GM12878 (cell line): ENCODE data around the gene LKAAEAR1.

Source experiments
- EZH2 ChIP-seq: IDR thresholded peaks from 2 replicates; pipeline ENCODE4 v1.6.1; 2012; ENCODE audit warnings: low read depth, mild to moderate bottlenecking, control low read depth, inconsistent platforms, low read length, borderline replicate concordance; ENCODE audit not compliant: control insufficient read depth
- NRF1 ChIP-seq: conservative IDR thresholded peaks from 2 replicates; pipeline ENCODE4 v1.6.1; 2011; ENCODE audit warnings: mild to moderate bottlenecking, low read depth, low read length, improper control_type of control experiment
- POLR2A ChIP-seq: IDR thresholded peaks from 2 replicates; pipeline ENCODE4 v1.6.1; 2011; ENCODE audit warnings: low read depth, mild to moderate bottlenecking, low read length
- POLR2AphosphoS5 ChIP-seq: IDR thresholded peaks from 2 replicates; pipeline ENCODE4 v1.6.1; 2011; ENCODE audit warnings: mild to moderate bottlenecking, low read length, inconsistent platforms
- RCOR1 ChIP-seq: conservative IDR thresholded peaks from 2 replicates; pipeline ENCODE4 v1.6.1; 2012; ENCODE audit warnings: low read depth, low read length, improper control_type of control experiment
- SMC3 ChIP-seq: IDR thresholded peaks from 2 replicates; pipeline ENCODE4 v1.6.1; 2011; ENCODE audit warnings: low read length, improper control_type of control experiment, borderline replicate concordance
- TAF1 ChIP-seq: IDR thresholded peaks from 2 replicates; pipeline ENCODE4 v1.6.1; 2011; ENCODE audit warnings: mild to moderate bottlenecking, low read depth, low read length, borderline replicate concordance
- TF ChIP-seq, protein P1 (sequence below): fragments of 450-650 bp; IDR thresholded peaks from 2 replicates; pipeline ENCODE4 v1.6.1; 2016; ENCODE audit warnings: mild to moderate bottlenecking
- TF ChIP-seq, protein P2 (sequence below): IDR thresholded peaks from 2 replicates; pipeline ENCODE4 v1.6.1; 2012; ENCODE audit warnings: improper control_type of control experiment, low read depth, low read length; ENCODE audit not compliant: insufficient replicate concordance
- TF ChIP-seq, protein P3 (sequence below): fragments of 450-650 bp; IDR thresholded peaks from 2 replicates; pipeline ENCODE4 v1.6.1; 2016; ENCODE audit warnings: mild to moderate bottlenecking
- TF ChIP-seq, protein P4 (sequence below), 3 experiments: IDR thresholded peaks in 2 of 3; conservative IDR thresholded peaks in 1 of 3; 2 replicates each; pipeline ENCODE4 v1.5.1; 2011; ENCODE audit warnings: low read depth in 3 of 3, low read length in 3 of 3, mild to moderate bottlenecking in 3 of 3, control low read depth in 2 of 3, moderate library complexity in 2 of 3, inconsistent platforms in 1 of 3, mixed read lengths in 1 of 3; ENCODE audit not compliant: control insufficient read depth in 2 of 3, insufficient read depth in 1 of 3; ENCODE audit errors: extremely low read depth in 1 of 3

DNA sequence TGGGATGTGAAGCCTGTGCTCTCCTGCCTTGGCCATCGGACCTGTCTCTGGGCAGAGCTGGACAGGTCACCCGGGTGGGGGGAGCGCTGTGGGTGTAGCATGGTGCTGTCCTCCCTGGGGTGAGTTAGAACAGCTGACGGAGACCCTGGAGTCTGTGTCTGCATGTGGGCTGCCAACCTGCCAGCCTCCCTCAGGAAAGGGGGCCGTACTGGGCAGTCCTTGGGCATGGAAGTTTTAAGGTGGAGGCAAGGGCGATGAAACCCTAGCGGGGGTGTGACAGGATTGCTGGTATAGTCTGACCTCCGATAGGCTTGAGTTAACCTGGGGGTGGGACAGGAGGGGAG is 37.2 kb downstream of the LKAAEAR1 start:
- TF ChIP-seq, protein P1, sequence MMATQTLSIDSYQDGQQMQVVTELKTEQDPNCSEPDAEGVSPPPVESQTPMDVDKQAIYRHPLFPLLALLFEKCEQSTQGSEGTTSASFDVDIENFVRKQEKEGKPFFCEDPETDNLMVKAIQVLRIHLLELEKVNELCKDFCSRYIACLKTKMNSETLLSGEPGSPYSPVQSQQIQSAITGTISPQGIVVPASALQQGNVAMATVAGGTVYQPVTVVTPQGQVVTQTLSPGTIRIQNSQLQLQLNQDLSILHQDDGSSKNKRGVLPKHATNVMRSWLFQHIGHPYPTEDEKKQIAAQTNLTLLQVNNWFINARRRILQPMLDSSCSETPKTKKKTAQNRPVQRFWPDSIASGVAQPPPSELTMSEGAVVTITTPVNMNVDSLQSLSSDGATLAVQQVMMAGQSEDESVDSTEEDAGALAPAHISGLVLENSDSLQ = no peak
- TF ChIP-seq TAF1 (no peak), SMC3 (no peak), NRF1 (no peak), POLR2A (no peak), POLR2AphosphoS5 (no peak), RCOR1 (no peak), EZH2 (no peak)
- TF ChIP-seq, protein P2, sequence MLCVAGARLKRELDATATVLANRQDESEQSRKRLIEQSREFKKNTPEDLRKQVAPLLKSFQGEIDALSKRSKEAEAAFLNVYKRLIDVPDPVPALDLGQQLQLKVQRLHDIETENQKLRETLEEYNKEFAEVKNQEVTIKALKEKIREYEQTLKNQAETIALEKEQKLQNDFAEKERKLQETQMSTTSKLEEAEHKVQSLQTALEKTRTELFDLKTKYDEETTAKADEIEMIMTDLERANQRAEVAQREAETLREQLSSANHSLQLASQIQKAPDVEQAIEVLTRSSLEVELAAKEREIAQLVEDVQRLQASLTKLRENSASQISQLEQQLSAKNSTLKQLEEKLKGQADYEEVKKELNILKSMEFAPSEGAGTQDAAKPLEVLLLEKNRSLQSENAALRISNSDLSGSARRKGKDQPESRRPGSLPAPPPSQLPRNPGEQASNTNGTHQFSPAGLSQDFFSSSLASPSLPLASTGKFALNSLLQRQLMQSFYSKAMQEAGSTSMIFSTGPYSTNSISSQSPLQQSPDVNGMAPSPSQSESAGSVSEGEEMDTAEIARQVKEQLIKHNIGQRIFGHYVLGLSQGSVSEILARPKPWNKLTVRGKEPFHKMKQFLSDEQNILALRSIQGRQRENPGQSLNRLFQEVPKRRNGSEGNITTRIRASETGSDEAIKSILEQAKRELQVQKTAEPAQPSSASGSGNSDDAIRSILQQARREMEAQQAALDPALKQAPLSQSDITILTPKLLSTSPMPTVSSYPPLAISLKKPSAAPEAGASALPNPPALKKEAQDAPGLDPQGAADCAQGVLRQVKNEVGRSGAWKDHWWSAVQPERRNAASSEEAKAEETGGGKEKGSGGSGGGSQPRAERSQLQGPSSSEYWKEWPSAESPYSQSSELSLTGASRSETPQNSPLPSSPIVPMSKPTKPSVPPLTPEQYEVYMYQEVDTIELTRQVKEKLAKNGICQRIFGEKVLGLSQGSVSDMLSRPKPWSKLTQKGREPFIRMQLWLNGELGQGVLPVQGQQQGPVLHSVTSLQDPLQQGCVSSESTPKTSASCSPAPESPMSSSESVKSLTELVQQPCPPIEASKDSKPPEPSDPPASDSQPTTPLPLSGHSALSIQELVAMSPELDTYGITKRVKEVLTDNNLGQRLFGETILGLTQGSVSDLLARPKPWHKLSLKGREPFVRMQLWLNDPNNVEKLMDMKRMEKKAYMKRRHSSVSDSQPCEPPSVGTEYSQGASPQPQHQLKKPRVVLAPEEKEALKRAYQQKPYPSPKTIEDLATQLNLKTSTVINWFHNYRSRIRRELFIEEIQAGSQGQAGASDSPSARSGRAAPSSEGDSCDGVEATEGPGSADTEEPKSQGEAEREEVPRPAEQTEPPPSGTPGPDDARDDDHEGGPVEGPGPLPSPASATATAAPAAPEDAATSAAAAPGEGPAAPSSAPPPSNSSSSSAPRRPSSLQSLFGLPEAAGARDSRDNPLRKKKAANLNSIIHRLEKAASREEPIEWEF = no peak
- TF ChIP-seq, protein P3, sequence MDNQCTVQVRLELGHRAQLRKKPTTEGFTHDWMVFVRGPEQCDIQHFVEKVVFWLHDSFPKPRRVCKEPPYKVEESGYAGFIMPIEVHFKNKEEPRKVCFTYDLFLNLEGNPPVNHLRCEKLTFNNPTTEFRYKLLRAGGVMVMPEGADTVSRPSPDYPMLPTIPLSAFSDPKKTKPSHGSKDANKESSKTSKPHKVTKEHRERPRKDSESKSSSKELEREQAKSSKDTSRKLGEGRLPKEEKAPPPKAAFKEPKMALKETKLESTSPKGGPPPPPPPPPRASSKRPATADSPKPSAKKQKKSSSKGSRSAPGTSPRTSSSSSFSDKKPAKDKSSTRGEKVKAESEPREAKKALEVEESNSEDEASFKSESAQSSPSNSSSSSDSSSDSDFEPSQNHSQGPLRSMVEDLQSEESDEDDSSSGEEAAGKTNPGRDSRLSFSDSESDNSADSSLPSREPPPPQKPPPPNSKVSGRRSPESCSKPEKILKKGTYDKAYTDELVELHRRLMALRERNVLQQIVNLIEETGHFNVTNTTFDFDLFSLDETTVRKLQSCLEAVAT = no peak
- TF ChIP-seq, protein P4, sequence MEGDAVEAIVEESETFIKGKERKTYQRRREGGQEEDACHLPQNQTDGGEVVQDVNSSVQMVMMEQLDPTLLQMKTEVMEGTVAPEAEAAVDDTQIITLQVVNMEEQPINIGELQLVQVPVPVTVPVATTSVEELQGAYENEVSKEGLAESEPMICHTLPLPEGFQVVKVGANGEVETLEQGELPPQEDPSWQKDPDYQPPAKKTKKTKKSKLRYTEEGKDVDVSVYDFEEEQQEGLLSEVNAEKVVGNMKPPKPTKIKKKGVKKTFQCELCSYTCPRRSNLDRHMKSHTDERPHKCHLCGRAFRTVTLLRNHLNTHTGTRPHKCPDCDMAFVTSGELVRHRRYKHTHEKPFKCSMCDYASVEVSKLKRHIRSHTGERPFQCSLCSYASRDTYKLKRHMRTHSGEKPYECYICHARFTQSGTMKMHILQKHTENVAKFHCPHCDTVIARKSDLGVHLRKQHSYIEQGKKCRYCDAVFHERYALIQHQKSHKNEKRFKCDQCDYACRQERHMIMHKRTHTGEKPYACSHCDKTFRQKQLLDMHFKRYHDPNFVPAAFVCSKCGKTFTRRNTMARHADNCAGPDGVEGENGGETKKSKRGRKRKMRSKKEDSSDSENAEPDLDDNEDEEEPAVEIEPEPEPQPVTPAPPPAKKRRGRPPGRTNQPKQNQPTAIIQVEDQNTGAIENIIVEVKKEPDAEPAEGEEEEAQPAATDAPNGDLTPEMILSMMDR (IDR thresholded peaks at IDR 0.05 in 2 of 3, conservative IDR thresholded peaks at IDR 0.05 in 1 of 3; ENCODE audit: control insufficient read depth in 2 of 3, extremely low read depth in 1 of 3, insufficient read depth in 1 of 3, low read depth in 3 of 3, low read length in 3 of 3) = no peak
